Natural killer cell treated with Interleukin-12 subunit alpha and Interleukin-12 subunit beta and Interleukin-15 and Interleukin-18, amount 100 ng/mL, for 72 hours (primary cell): Measurements from ENCODE around the gene MAGEB10. TPM values are rescaled to one million over a fixed set of nuclear protein-coding genes. Genes with fewer than 3 reads are reported as not detected.

Source experiments
- ATAC-seq, 2 donors: fragments of 150-1000 bp; cut with Tn5 transposase in 1 of 2; sonication (Bioruptor Pico), chemical (Tn5 transposase) in 1 of 2; 2 replicates each; pipeline ENCODE4 v1.10.0; 2021
- DNase-seq: peaks from one replicate; pipeline ENCODE4 v3.0.0; 2022; ENCODE audit warnings: low spot score
- H3K27ac Mint-ChIP-seq, 2 donors: 1 replicate in 1 of 2; 2 replicates in 1 of 2; pipeline ENCODE4 v1.8.0; 2022; ENCODE audit warnings: mixed read lengths in 2 of 2, mild to moderate bottlenecking in 1 of 2, moderate library complexity in 1 of 2
- H3K27me3 Mint-ChIP-seq, 2 donors: 1 replicate in 1 of 2; 2 replicates in 1 of 2; pipeline ENCODE4 v1.8.0; 2022; ENCODE audit warnings: mixed read lengths in 2 of 2
- H3K36me3 Mint-ChIP-seq: one replicate; pipeline ENCODE4 v1.8.0; 2022; ENCODE audit warnings: mixed read lengths
- H3K4me1 Mint-ChIP-seq, 2 donors: 1 replicate in 1 of 2; 2 replicates in 1 of 2; pipeline ENCODE4 v1.8.0; 2022; ENCODE audit warnings: low read depth in 2 of 2, mixed read lengths in 2 of 2, mild to moderate bottlenecking in 1 of 2
- H3K4me3 Mint-ChIP-seq: one replicate; pipeline ENCODE4 v1.8.0; 2022; ENCODE audit warnings: mixed read lengths
- H3K9me3 Mint-ChIP-seq: 2 replicates; pipeline ENCODE4 v1.8.0; 2022; ENCODE audit warnings: mixed read lengths
- total RNA-seq, 2 donors: library from RNA; stranded (reverse); gene quantifications; one replicate each; pipeline ENCODE4 v1.2.3, GENCODE V29; 2022

MAGEB10 gene
- total RNA-seq, 2 donors from 2014 or later, result not detected

DNA sequence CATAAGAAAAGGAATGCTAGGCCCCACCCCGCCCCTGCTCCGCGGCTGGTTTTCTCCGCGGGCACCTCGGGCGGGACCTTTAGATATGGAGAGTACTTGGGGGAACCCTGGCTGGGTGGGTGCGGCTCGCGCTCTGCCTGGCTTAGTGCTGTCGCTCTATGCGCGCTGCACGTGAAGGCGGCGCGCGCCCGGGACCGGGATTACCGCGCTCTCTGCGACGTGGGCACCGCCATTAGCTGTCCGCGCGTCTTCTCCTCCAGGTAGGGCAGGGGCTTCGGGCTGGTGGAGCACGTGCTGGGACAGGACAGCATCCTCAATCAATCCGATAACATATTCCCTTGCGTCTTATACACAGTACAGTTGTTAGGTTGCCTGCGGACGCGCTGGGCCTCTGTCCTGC lies 56.0 kb downstream of the MAGEB10 start:
- H3K27me3 Mint-ChIP-seq, result no peaks in the 10 kb centered on the region
- H3K36me3 Mint-ChIP-seq, result no peaks in the 10 kb centered on the region
- H3K27ac Mint-ChIP-seq, result no peak overlapping the region
- ATAC-seq, result no peak
- H3K4me3 Mint-ChIP-seq, result no peak overlapping the region
- H3K9me3 Mint-ChIP-seq, result peaks cover 15% of the 10 kb centered on the region
- no peaks in the 10 kb centered on the region for H3K4me1 Mint-ChIP-seq
- no peak for DNase-seq

Other genes with a start within 250 kb of the MAGEB10 start
- gene DCAF8L2, start 217.6 kb upstream of the MAGEB10 start, total RNA-seq, result not detected
- gene DCAF8L1, start 173.5 kb downstream of the MAGEB10 start, total RNA-seq, result not detected